ENCODE data around the gene KNDC1.

KNDC1 gene

GRCh38 chr10:133183646-133184378 is 23.8 kb downstream of the KNDC1 start:
- Histone ChIP-seq H3K27me3 (peaks cover 5 to 89% (median 30%) of the 10 kb centered on the region in 11 experiments), H3K4me2 (peak overlapping the region; percentile 46 to 94 (median 78); a peak in 21 of 22 replicates), H3K9ac (peak overlapping the region in 2 of 11 experiments; percentile 34 to 39; a peak in 1 of 22 replicates), H3K9me3 (replicated peaks in 1 of 11) (no peaks in the 10 kb centered on the region), H3K4me1 (peaks cover 31 to 94% (median 82%) of the 10 kb centered on the region in 10 experiments), H3K27ac (no peak overlapping the region), H3K4me3 (no peak overlapping the region), H3K36me3 (no peaks in the 10 kb centered on the region), H4K20me1 (peaks cover 0 to 74% (median 29%) of the 10 kb centered on the region in 11 experiments; a peak in 17 of 22 replicates)
- no peak for TF ChIP-seq Cebpa-rat (IDR thresholded peaks at IDR 0.05)

GRCh38 chr10:133184591-133185244 is 24.7 kb downstream of the KNDC1 start:
- Histone ChIP-seq H3K4me3 (no peak overlapping the region), H3K4me2 (peak overlapping the region in 8 of 11 experiments; percentile 4 to 94 (median 82); a peak in 15 of 22 replicates), H3K36me3 (no peaks in the 10 kb centered on the region), H3K9ac (no peak overlapping the region), H4K20me1 (peaks cover 0 to 72% (median 27%) of the 10 kb centered on the region in 11 experiments; a peak in 17 of 22 replicates), H3K27ac (no peak overlapping the region), H3K9me3 (replicated peaks in 1 of 11) (no peaks in the 10 kb centered on the region), H3K27me3 (peaks cover 0 to 80% (median 21%) of the 10 kb centered on the region in 11 experiments; a peak in 20 of 22 replicates), H3K4me1 (peaks cover 27 to 92% (median 80%) of the 10 kb centered on the region in 10 experiments)
- no peak for TF ChIP-seq Cebpa-rat (IDR thresholded peaks at IDR 0.05)

GRCh38 chr10:133185421-133185820 is 25.4 kb downstream of the KNDC1 start:
- Histone ChIP-seq H3K27ac (no peak overlapping the region), H3K36me3 (no peaks in the 10 kb centered on the region), H4K20me1 (peaks cover 0 to 69% (median 27%) of the 10 kb centered on the region in 11 experiments; a peak in 17 of 22 replicates), H3K4me3 (no peak overlapping the region), H3K9ac (no peak overlapping the region), H3K9me3 (replicated peaks in 1 of 11) (no peaks in the 10 kb centered on the region), H3K4me1 (peaks cover 27 to 85% (median 74%) of the 10 kb centered on the region in 10 experiments), H3K27me3 (peaks cover 0 to 73% (median 16%) of the 10 kb centered on the region in 11 experiments; a peak in 20 of 22 replicates), H3K4me2 (peak overlapping the region in 6 of 11 experiments; percentile 45 to 94 (median 84); a peak in 13 of 22 replicates)
- TF ChIP-seq Cebpa-rat (IDR thresholded peaks at IDR 0.05), result no peak

GRCh38 chr10:133185916-133186315 is 25.9 kb downstream of the KNDC1 start:
- Histone ChIP-seq H3K36me3 (no peaks in the 10 kb centered on the region), H3K9me3 (replicated peaks in 1 of 11) (no peaks in the 10 kb centered on the region), H3K27me3 (peaks cover 0 to 68% (median 16%) of the 10 kb centered on the region in 11 experiments; a peak in 19 of 22 replicates), H3K4me2 (peak overlapping the region; percentile 69 to 100 (median 99)), H3K4me3 (peak overlapping the region in 8 of 10 experiments; percentile 1 to 63 (median 56); a peak in 14 of 20 replicates), H4K20me1 (peaks cover 0 to 64% (median 27%) of the 10 kb centered on the region in 11 experiments; a peak in 16 of 22 replicates), H3K27ac (peak overlapping the region in 7 of 11 experiments; percentile 32 to 83 (median 70); a peak in 13 of 22 replicates), H3K4me1 (peaks cover 27 to 83% (median 73%) of the 10 kb centered on the region in 10 experiments), H3K9ac (peak overlapping the region in 8 of 11 experiments; percentile 41 to 77 (median 62); a peak in 14 of 22 replicates)
- no peak for TF ChIP-seq Cebpa-rat (IDR thresholded peaks at IDR 0.05)

- no peak for TF ChIP-seq Cebpa-rat (IDR thresholded peaks at IDR 0.05)
- H3K4me1 ChIP-seq, result peaks cover 27 to 77% (median 73%) of the 10 kb centered on the region in 10 experiments
- peak overlapping the region in 8 of 11 experiments; percentile 41 to 77 (median 62); a peak in 15 of 22 replicates for H3K9ac ChIP-seq
- peaks cover 0 to under 1% (median 0%) of the 10 kb centered on the region in 11 experiments; a peak in 1 of 22 replicates for H3K36me3 ChIP-seq
- peaks cover 0 to 57% (median 27%) of the 10 kb centered on the region in 11 experiments; a peak in 16 of 22 replicates for H4K20me1 ChIP-seq
- H3K4me2 ChIP-seq, result peak overlapping the region; percentile 69 to 100 (median 99)
- peaks cover 0 to 62% (median 16%) of the 10 kb centered on the region in 11 experiments; a peak in 19 of 22 replicates for H3K27me3 ChIP-seq
- H3K4me3 ChIP-seq, result peak overlapping the region in 9 of 10 experiments; percentile 1 to 63 (median 55); a peak in 16 of 20 replicates
- H3K27ac ChIP-seq, result peak overlapping the region in 7 of 11 experiments; percentile 32 to 83 (median 70); a peak in 13 of 22 replicates
- peaks cover 0 to 5% (median under 1%) of the 10 kb centered on the region in 11 experiments; a peak in 9 of 22 replicates for H3K9me3 ChIP-seq (replicated peaks in 1 of 11)
These were observed 26.5 kb downstream of the KNDC1 start for GRCh38 chr10:133186416-133187090.

GRCh38 chr10:133187091-133187905 is 27.3 kb downstream of the KNDC1 start:
- Histone ChIP-seq H3K4me2 (peak overlapping the region; percentile 69 to 100 (median 99)), H3K4me1 (peaks cover 27 to 70% (median 68%) of the 10 kb centered on the region in 10 experiments), H3K9ac (peak overlapping the region in 8 of 11 experiments; percentile 41 to 77 (median 62); a peak in 14 of 22 replicates), H3K9me3 (replicated peaks in 1 of 11) (peaks cover 7 to 13% (median 8%) of the 10 kb centered on the region in 11 experiments; a peak in 17 of 22 replicates), H4K20me1 (peaks cover 0 to 50% (median 26%) of the 10 kb centered on the region in 11 experiments; a peak in 16 of 22 replicates), H3K4me3 (peak overlapping the region in 8 of 10 experiments; percentile 15 to 63 (median 56); a peak in 15 of 20 replicates), H3K36me3 (peaks cover 0 to 3% (median 0%) of the 10 kb centered on the region in 11 experiments; a peak in 1 of 22 replicates), H3K27me3 (peaks cover 0 to 57% (median 13%) of the 10 kb centered on the region in 11 experiments; a peak in 19 of 22 replicates), H3K27ac (peak overlapping the region in 6 of 11 experiments; percentile 24 to 83 (median 70); a peak in 10 of 22 replicates)
- no peak for TF ChIP-seq Cebpa-rat (IDR thresholded peaks at IDR 0.05)
